Endothelial cell (in vitro differentiated cells): Measurements from ENCODE around the gene ARHGEF11. TPM values are rescaled to one million over a fixed set of nuclear protein-coding genes. Genes with fewer than 3 reads are reported as not detected.

ENCODE experiments used
- DNase-seq: peaks from one replicate; pipeline ENCODE4 v3.0.0; 2021; ENCODE audit warnings: low spot score
- H3K27ac Mint-ChIP-seq: one replicate; pipeline ENCODE4 v1.8.0; 2021; ENCODE audit warnings: mixed read lengths, inconsistent platforms; ENCODE audit not compliant: unreplicated experiment
- H3K27me3 Mint-ChIP-seq: one replicate; pipeline ENCODE4 v1.8.0; 2021; ENCODE audit warnings: mild to moderate bottlenecking, moderate library complexity, mixed read lengths, inconsistent platforms; ENCODE audit not compliant: unreplicated experiment
- H3K36me3 Mint-ChIP-seq: one replicate; pipeline ENCODE4 v1.8.0; 2021; ENCODE audit warnings: mild to moderate bottlenecking, low read depth, mixed read lengths, inconsistent platforms; ENCODE audit not compliant: unreplicated experiment
- H3K4me1 Mint-ChIP-seq: one replicate; pipeline ENCODE4 v1.8.0; 2021; ENCODE audit warnings: mild to moderate bottlenecking, mixed read lengths, inconsistent platforms; ENCODE audit not compliant: unreplicated experiment
- H3K4me3 Mint-ChIP-seq: one replicate; pipeline ENCODE4 v1.8.0; 2021; ENCODE audit warnings: mild to moderate bottlenecking, mixed read lengths, inconsistent platforms; ENCODE audit not compliant: unreplicated experiment
- H3K9me3 Mint-ChIP-seq: one replicate; pipeline ENCODE4 v1.8.0; 2021; ENCODE audit warnings: mixed read lengths, inconsistent platforms; ENCODE audit not compliant: unreplicated experiment
- total RNA-seq: library from RNA; stranded (reverse); fragmentation: NEBNext Ultra II Directional; extraction: Animal tissue kit (Norgen Biotek cat#: 25700); gene quantifications from one replicate; pipeline ENCODE4 v1.2.1, GENCODE V29; 2021; ENCODE audit not compliant: unreplicated experiment
- TF ChIP-seq, protein P1 (sequence below): fragments of 200-600 bp; sonication (generic); IDR thresholded peaks from one replicate; pipeline ENCODE4 v1.5.0; 2021; ENCODE audit warnings: antibody characterized with exemption; ENCODE audit not compliant: unreplicated experiment

ARHGEF11 gene
- total RNA-seq, 1 donor from 2014 or later: 48.4 TPM

DNA sequence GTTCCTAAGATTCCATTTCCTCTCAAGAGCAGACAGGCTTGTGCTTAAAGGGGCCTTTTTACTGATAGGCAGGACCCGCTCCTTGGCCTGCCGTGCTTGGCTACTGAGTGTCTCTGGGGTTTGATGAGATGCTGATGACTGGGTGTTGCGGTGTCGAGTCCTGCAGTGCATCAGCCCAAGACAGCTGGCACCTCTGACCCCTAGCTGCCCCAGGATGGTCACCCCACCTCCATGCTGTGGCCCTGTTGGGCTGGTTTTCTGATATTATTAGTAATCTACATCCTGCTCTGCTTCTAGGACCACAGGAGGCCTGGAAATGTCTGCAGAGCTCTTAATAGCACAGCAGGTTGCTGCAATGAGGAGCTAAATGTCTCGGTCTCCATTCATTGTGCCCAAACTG is 96.4 kb downstream of the ARHGEF11 start:
- peaks cover 3% of the 10 kb centered on the region for H3K4me1 Mint-ChIP-seq
- TF ChIP-seq, protein P1, sequence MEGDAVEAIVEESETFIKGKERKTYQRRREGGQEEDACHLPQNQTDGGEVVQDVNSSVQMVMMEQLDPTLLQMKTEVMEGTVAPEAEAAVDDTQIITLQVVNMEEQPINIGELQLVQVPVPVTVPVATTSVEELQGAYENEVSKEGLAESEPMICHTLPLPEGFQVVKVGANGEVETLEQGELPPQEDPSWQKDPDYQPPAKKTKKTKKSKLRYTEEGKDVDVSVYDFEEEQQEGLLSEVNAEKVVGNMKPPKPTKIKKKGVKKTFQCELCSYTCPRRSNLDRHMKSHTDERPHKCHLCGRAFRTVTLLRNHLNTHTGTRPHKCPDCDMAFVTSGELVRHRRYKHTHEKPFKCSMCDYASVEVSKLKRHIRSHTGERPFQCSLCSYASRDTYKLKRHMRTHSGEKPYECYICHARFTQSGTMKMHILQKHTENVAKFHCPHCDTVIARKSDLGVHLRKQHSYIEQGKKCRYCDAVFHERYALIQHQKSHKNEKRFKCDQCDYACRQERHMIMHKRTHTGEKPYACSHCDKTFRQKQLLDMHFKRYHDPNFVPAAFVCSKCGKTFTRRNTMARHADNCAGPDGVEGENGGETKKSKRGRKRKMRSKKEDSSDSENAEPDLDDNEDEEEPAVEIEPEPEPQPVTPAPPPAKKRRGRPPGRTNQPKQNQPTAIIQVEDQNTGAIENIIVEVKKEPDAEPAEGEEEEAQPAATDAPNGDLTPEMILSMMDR: no peak
- H3K4me3 Mint-ChIP-seq: no peak overlapping the region
- H3K9me3 Mint-ChIP-seq: no peaks in the 10 kb centered on the region
- peaks cover 12% of the 10 kb centered on the region for H3K27me3 Mint-ChIP-seq
- no peak for DNase-seq
- H3K27ac Mint-ChIP-seq: no peak overlapping the region
- peaks cover 49% of the 10 kb centered on the region for H3K36me3 Mint-ChIP-seq

- H3K36me3 Mint-ChIP-seq: peaks cover 51% of the 10 kb centered on the region
- H3K27me3 Mint-ChIP-seq: peaks cover 12% of the 10 kb centered on the region
- H3K4me1 Mint-ChIP-seq: peaks cover 3% of the 10 kb centered on the region
- no peak overlapping the region for H3K4me3 Mint-ChIP-seq
- H3K9me3 Mint-ChIP-seq: no peaks in the 10 kb centered on the region
- no peak overlapping the region for H3K27ac Mint-ChIP-seq
- TF ChIP-seq, protein P1: peak; percentile 46
- DNase-seq: no peak
These were observed 96.8 kb downstream of the ARHGEF11 start for GRCh38 chr1:156948708-156949107.

GRCh38 chr1:156947818-156948525 is 97.6 kb downstream of the ARHGEF11 start:
- Mint-ChIP-seq H3K27ac (no peak overlapping the region), H3K4me3 (no peak overlapping the region), H3K27me3 (peaks cover 12% of the 10 kb centered on the region), H3K36me3 (peaks cover 57% of the 10 kb centered on the region), H3K9me3 (no peaks in the 10 kb centered on the region), H3K4me1 (peaks cover 5% of the 10 kb centered on the region)
- DNase-seq: no peak
- TF ChIP-seq, protein P1: no peak

DNA sequence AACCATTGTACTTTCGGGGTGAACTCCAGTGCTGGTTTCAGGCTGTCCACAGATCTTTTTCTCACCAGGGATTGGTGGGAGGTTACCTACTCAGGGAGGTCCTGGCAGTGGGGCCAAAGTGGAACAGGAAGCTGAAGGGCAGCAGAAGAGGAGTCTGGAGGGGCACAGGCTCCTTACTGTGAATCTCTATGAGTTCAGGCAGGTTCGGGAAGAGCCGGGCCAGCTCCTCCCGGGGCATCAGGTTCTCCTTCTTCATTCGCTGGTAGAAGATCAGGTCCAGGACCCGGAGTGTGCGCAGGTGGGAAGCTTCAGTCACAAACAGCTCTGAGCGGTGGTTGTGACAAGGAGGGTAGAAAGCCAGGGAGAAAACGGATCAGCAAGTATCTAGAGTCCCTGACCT is 98.4 kb downstream of the ARHGEF11 start:
- TF ChIP-seq, protein P1: no peak
- H3K36me3 Mint-ChIP-seq: peaks cover 64% of the 10 kb centered on the region
- peaks cover 13% of the 10 kb centered on the region for H3K27me3 Mint-ChIP-seq
- no peak for DNase-seq
- H3K9me3 Mint-ChIP-seq: no peaks in the 10 kb centered on the region
- no peak overlapping the region for H3K27ac Mint-ChIP-seq
- peaks cover 5% of the 10 kb centered on the region for H3K4me1 Mint-ChIP-seq
- H3K4me3 Mint-ChIP-seq: no peak overlapping the region

DNA sequence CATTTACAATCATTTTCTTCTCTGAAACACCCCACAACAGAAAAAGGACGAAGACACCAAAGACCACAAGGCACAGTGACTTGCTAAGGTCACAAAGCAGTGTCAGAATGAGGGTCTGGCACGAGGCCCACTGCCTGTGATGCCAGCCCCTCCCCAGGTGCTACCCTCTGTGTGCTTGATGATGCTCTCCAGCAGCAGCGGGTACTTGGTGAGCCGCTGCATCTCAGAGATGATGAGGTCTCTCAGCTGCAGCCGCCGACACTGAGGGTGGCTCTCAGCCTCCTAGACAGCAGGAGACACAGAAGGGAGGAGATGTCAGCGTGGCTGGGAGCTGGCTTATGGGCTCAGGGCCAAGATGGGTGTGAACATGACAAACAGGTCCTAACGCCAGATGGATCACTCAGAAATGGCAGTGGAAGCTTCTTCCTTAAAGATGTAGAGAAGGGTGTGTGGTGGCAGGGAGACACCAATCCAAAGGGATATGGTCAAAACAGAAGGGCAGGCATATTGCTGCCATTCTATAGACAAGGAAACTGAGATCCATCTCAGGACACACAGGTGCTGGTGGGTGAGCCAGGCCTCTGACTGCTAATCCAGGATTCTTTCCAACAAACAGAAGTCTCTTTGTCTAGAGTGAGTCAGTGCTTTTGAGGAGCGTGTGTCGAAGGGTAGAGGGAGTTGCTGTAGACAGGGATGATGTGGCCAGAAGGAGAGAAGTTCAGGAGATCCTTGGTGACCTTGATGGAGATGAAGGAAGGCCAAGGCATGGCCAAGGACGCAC is 99.5 kb downstream of the ARHGEF11 start:
- TF ChIP-seq, protein P1: no peak
- Mint-ChIP-seq H3K27ac (peak overlapping the region; percentile 20), H3K4me1 (peaks cover 7% of the 10 kb centered on the region), H3K36me3 (peaks cover 62% of the 10 kb centered on the region), H3K27me3 (peaks cover 13% of the 10 kb centered on the region), H3K9me3 (no peaks in the 10 kb centered on the region), H3K4me3 (peak overlapping the region; percentile 37)
- DNase-seq: no peak
